ENCODE data around the gene HOOK2. TPM values are rescaled to one million over a fixed set of nuclear protein-coding genes. Genes with fewer than 3 reads are reported as not detected.

Gene HOOK2
- total and polyA plus RNA-seq, 2 of the 13 experiments (the other 11 are each of a cell fraction or from before 2014, with no cell fraction given) = 9.2 to 12.9 TPM

- TF ChIP-seq, protein P1, sequence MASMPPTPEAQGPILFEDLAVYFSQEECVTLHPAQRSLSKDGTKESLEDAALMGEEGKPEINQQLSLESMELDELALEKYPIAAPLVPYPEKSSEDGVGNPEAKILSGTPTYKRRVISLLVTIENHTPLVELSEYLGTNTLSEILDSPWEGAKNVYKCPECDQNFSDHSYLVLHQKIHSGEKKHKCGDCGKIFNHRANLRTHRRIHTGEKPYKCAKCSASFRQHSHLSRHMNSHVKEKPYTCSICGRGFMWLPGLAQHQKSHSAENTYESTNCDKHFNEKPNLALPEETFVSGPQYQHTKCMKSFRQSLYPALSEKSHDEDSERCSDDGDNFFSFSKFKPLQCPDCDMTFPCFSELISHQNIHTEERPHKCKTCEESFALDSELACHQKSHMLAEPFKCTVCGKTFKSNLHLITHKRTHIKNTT (CRISPR knock-in tag; IDR thresholded peaks at IDR 0.05) = no peak
- TF ChIP-seq ZIK1 (CRISPR knock-in tag; IDR thresholded peaks at IDR 0.05; ENCODE audit: borderline replicate concordance, low read depth) (peak; percentile 87), GATA4 (IDR thresholded peaks at IDR 0.05; ENCODE audit: borderline replicate concordance, low read depth) (peak; percentile 93), HES4 (CRISPR knock-in tag; IDR thresholded peaks at IDR 0.05; ENCODE audit: borderline replicate concordance) (peak; percentile 81; the same call in 1 of the 2 replicates), ZNF792 (CRISPR knock-in tag; IDR thresholded peaks at IDR 0.05) (peak; percentile 96), ZBED4 (CRISPR knock-in tag; IDR thresholded peaks at IDR 0.05; ENCODE audit: borderline replicate concordance) (peak; percentile 75; the same call in 1 of the 2 replicates), ZNF775 (CRISPR knock-in tag; IDR thresholded peaks at IDR 0.05; ENCODE audit: borderline replicate concordance) (no peak), ZNF142 (CRISPR knock-in tag; IDR thresholded peaks at IDR 0.05) (peak; percentile 51; the same call in 1 of the 2 replicates), SOX13 (IDR thresholded peaks at IDR 0.05) (no peak), SOX13 (CRISPR knock-in tag; conservative IDR thresholded peaks at IDR 0.05 in 1 of 2, IDR thresholded peaks at IDR 0.05 in 1 of 2) (peak in 1 of 2 experiments; percentile 67; a peak in 2 of 4 replicates), TEAD2 (CRISPR knock-in tag; IDR thresholded peaks at IDR 0.05) (no peak), ZNF367 (CRISPR knock-in tag; IDR thresholded peaks at IDR 0.05; ENCODE audit: borderline replicate concordance) (no peak), EHMT2 (IDR thresholded peaks at IDR 0.05; ENCODE audit: borderline replicate concordance, low read depth, low read length) (no peak)
- TF ChIP-seq, protein P2, sequence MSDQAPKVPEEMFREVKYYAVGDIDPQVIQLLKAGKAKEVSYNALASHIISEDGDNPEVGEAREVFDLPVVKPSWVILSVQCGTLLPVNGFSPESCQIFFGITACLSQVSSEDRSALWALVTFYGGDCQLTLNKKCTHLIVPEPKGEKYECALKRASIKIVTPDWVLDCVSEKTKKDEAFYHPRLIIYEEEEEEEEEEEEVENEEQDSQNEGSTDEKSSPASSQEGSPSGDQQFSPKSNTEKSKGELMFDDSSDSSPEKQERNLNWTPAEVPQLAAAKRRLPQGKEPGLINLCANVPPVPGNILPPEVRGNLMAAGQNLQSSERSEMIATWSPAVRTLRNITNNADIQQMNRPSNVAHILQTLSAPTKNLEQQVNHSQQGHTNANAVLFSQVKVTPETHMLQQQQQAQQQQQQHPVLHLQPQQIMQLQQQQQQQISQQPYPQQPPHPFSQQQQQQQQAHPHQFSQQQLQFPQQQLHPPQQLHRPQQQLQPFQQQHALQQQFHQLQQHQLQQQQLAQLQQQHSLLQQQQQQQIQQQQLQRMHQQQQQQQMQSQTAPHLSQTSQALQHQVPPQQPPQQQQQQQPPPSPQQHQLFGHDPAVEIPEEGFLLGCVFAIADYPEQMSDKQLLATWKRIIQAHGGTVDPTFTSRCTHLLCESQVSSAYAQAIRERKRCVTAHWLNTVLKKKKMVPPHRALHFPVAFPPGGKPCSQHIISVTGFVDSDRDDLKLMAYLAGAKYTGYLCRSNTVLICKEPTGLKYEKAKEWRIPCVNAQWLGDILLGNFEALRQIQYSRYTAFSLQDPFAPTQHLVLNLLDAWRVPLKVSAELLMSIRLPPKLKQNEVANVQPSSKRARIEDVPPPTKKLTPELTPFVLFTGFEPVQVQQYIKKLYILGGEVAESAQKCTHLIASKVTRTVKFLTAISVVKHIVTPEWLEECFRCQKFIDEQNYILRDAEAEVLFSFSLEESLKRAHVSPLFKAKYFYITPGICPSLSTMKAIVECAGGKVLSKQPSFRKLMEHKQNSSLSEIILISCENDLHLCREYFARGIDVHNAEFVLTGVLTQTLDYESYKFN (CRISPR knock-in tag; conservative IDR thresholded peaks at IDR 0.05) = peak; percentile 74
Measured at GRCh38 chr19:12791345-12792050, 16.1 kb upstream of the HOOK2 start, which contains the start of gene JUNB (continued).

Data from HepG2 (cell line).